Hair follicle dermal papilla cell (primary cell): ENCODE results near the gene RNF183. TPM values are rescaled to one million over a fixed set of nuclear protein-coding genes. Genes with fewer than 3 reads are reported as not detected.

ENCODE experiments used
- total RNA-seq: library from RNA; depleted of rRNA; stranded (reverse); fragments of >200 nt; gene quantifications from 2 replicates; pipeline ENCODE4 v1.2.3, GENCODE V29; 2012

RNF183 gene
- total RNA-seq, result not detected in 2 replicates

GRCh38 chr9:113302792-113303418 is at the start of gene RNF183:
RNF183 (minus strand) TSS chr9:113303376; CDS start chr9:113298184, 5,192 bp downstream.

GRCh38 chr9:113349445-113350094 is 46.4 kb upstream of the RNF183 start, which contains the start of gene BSPRY:
BSPRY (plus strand) TSS chr9:113349541; CDS start chr9:113349580, 39 bp downstream.

GRCh38 chr9:113340011-113340699 is 37.0 kb upstream of the RNF183 start, which contains the start of gene WDR31:
WDR31 (minus strand) TSS chr9:113340275; CDS start chr9:113332022, 8,253 bp downstream.

GRCh38 chr9:113275157-113276131 is 27.7 kb downstream of the RNF183 start, which contains the start of the genes CDC26 and PRPF4:
CDC26 (minus strand) TSS chr9:113275572; CDS start chr9:113272507, 3,065 bp downstream.
PRPF4 (plus strand) TSS chr9:113275658; CDS start chr9:113275744, 86 bp downstream.

Other genes starting within 250 kb of the RNF183 start
- 3.6 and 4.5 TPM in 2 replicates for gene ZFP37, start 246.7 kb downstream of the RNF183 start, total RNA-seq
- 9.4 and 15.4 TPM in 2 replicates for gene SLC31A2, start 152.4 kb downstream of the RNF183 start, total RNA-seq
- 28.2 and 30.5 TPM in 2 replicates for gene FKBP15, start 82.1 kb downstream of the RNF183 start, total RNA-seq
- 24.8 and 26.3 TPM in 2 replicates for gene SLC31A1, start 81.8 kb downstream of the RNF183 start, total RNA-seq
- gene CDC26, start 27.8 kb downstream of the RNF183 start, total RNA-seq, result 30.7 and 34.0 TPM in 2 replicates
- gene PRPF4, start 27.7 kb downstream of the RNF183 start, total RNA-seq, result 17.0 and 22.6 TPM in 2 replicates
- 1.6 and 2.2 TPM in 2 replicates for gene WDR31, start 36.9 kb upstream of the RNF183 start, total RNA-seq
- gene BSPRY, start 46.2 kb upstream of the RNF183 start, total RNA-seq, result not detected in 2 replicates
- gene HDHD3, start 73.6 kb upstream of the RNF183 start, total RNA-seq, result 8.9 and 10.7 TPM in 2 replicates
- 22.6 and 24.7 TPM in 2 replicates for gene ALAD, start 97.9 kb upstream of the RNF183 start, total RNA-seq
- gene POLE3, start 107.3 kb upstream of the RNF183 start, total RNA-seq, result 27.2 and 31.5 TPM in 2 replicates
- 0.24 and 0.49 TPM in 2 replicates for gene C9orf43, start 107.4 kb upstream of the RNF183 start, total RNA-seq
- 240 and 252 TPM in 2 replicates for gene RGS3, start 160.4 kb upstream of the RNF183 start, total RNA-seq